Measurements from ENCODE around the gene PRKCZ.

Gene PRKCZ

DNA sequence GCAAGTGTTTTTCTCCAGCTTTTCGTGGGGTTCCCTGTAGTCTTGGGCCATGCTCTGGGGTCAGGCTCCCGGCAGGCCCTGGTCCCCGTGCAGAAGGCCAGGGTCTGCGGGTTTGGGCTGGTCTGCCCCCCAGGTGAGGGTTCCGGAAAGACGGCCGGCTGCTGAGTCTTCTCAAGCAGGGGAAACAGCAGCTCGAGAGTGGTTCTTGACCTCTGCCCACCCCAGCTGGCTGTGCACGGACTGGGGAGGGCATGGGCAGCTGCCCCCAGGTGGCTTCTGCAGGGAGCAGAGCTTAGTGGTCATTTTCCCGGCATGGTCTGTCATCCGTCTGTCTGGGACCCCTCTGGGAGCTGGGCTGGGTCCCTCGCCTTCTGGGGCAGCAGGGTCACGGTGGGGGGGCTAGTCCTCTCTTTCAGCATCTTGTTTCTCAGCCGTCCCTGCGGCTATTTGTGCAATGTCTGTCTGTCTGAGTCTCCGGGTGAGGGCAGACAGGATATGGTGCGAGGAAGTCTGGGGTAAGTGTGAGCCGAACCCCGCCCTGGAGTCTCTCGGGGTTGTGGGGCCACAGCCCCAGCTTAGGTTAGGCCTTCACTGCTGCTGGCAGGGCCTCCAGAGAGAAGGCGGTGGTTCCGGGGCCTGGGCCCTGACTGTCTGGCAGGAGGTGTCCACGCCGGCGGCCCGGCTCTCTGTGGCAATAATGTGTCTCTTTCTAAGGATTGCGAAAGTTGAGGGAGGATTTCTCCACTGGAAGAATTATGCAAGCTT, 184.0 kb downstream of the PRKCZ start:
- DNase-seq, result peak; percentile 48

DNA sequence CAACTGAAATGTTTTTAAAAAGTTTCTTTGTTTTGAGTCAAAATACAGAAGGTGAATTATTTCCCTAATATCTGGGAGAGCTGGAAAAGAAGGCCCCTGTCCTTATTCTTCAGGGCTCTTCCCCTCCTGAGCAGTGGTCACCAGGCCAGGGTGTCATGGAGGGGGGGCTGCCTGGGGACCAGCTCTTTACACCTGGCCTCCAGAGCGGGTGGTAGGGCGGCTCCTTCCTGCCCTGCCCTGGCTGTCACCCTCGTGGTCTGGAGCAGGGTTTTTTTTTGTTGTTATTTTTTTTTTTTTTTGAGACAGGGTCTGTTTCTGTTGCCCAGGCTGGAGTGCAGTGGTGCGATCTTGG, 184.5 kb downstream of the PRKCZ start:
- no peak for DNase-seq
